K562 (cell line): ENCODE data around the gene VWA7. TPM values are rescaled to one million over a fixed set of nuclear protein-coding genes. Genes with fewer than 3 reads are reported as not detected.

Source experiments
- E2F5 ChIP-seq: sonication (generic); formaldehyde crosslinking; IDR thresholded peaks from 2 replicates; pipeline ENCODE4 v1.8.0; 2022; ENCODE audit warnings: mild to moderate bottlenecking, missing genetic modification reagents
- EWSR1 ChIP-seq: fragments of 450-650 bp; IDR thresholded peaks from 2 replicates; pipeline ENCODE4 v1.6.1; 2018; ENCODE audit warnings: borderline replicate concordance, mild to moderate bottlenecking, low read depth, moderate library complexity; ENCODE audit not compliant: partially characterized antibody
- GTF2E2 ChIP-seq: fragments of 200-800 bp; sonication (Bioruptor generic); IDR thresholded peaks from 2 replicates; pipeline ENCODE4 v1.6.1; 2016; ENCODE audit warnings: missing genetic modification characterization, missing compliant biosample characterization
- KHSRP ChIP-seq: fragments of 450-650 bp; IDR thresholded peaks from 2 replicates; pipeline ENCODE4 v1.6.1; 2017
- MCM5 ChIP-seq: fragments of 450-650 bp; IDR thresholded peaks from 2 replicates; pipeline ENCODE4 v1.6.1; 2016; ENCODE audit warnings: low read depth
- MLX ChIP-seq, 2 experiments: fragments of 450-650 bp in 1 of 2; sonication (generic) in 1 of 2; formaldehyde crosslinking; conservative IDR thresholded peaks; 2 replicates each; pipeline versions ENCODE4 v1.4.0 to v1.8.1; 2020 to 2022; ENCODE audit warnings: mild to moderate bottlenecking in 1 of 2, missing genetic modification reagents in 1 of 2
- RBFOX2 ChIP-seq: fragments of 200-400 bp; formaldehyde crosslinking; IDR thresholded peaks from 2 replicates; pipeline ENCODE4 v1.6.1; 2017; ENCODE audit warnings: low read depth, mild to moderate bottlenecking, low read length, moderate library complexity
- RBM14 ChIP-seq: fragments of 200-400 bp; formaldehyde crosslinking; IDR thresholded peaks from 2 replicates; pipeline ENCODE4 v1.6.1; 2018; ENCODE audit warnings: low read depth, mild to moderate bottlenecking, low read length, moderate library complexity, borderline replicate concordance; ENCODE audit not compliant: insufficient read depth
- RFX1 ChIP-seq: fragments of 450-650 bp; IDR thresholded peaks from 2 replicates; pipeline ENCODE4 v1.6.1; 2016; ENCODE audit warnings: mild to moderate bottlenecking, moderate library complexity
- SOX6 ChIP-seq: fragments of 450-650 bp; IDR thresholded peaks from 2 replicates; pipeline ENCODE4 v1.6.1; 2014; ENCODE audit warnings: mild to moderate bottlenecking
- SRSF7 ChIP-seq: fragments of 200-400 bp; formaldehyde crosslinking; optimal IDR thresholded peaks from 2 replicates; pipeline ENCODE3; 2017; ENCODE audit warnings: mild to moderate bottlenecking, low read depth, low read length
- TAF7 ChIP-seq: fragments of 450-650 bp; IDR thresholded peaks from 2 replicates; pipeline ENCODE4 v1.6.1; 2016; ENCODE audit warnings: missing genetic modification characterization, missing compliant biosample characterization
- TCF3 ChIP-seq: sonication (generic); formaldehyde crosslinking; IDR thresholded peaks from 2 replicates; pipeline ENCODE4 v1.4.0; 2020; ENCODE audit warnings: mild to moderate bottlenecking, missing genetic modification reagents
- THRA ChIP-seq: fragments of 450-650 bp; IDR thresholded peaks from 2 replicates; pipeline ENCODE4 v1.6.1; 2017; ENCODE audit warnings: mild to moderate bottlenecking, moderate library complexity
- ZNF277 ChIP-seq: fragments of 250-450 bp; sonication (Bioruptor Pico); IDR thresholded peaks from 2 replicates; pipeline ENCODE4 v1.8.0; 2022; ENCODE audit warnings: inconsistent platforms, mild to moderate bottlenecking, moderate library complexity, borderline replicate concordance
- ZNF445 ChIP-seq: fragments of 250-450 bp; sonication (Bioruptor Pico); IDR thresholded peaks from 2 replicates; pipeline ENCODE4 v1.4.0; 2020; ENCODE audit warnings: low read depth, mild to moderate bottlenecking, moderate library complexity
- ZNF551 ChIP-seq: fragments of 250-450 bp; sonication (Bioruptor Pico); IDR thresholded peaks from 2 replicates; pipeline ENCODE4 v1.5.0; 2021; ENCODE audit warnings: mild to moderate bottlenecking, moderate library complexity
- polyA plus RNA-seq, 8 experiments: library from polyadenylated mRNA; depleted of rRNA in 4 of 8; stranded (reverse) in 5 of 8; unstranded in 3 of 8; fragments of >200 nt; fragmentation: Nextera tagmentation in 2 of 8; fragmentation: Illumina TruSeq in 1 of 8; extraction: Ambion mirVana in 2 of 8; extraction: Trizol in 1 of 8; gene quantifications; 2 replicates each; pipeline versions ENCODE4 v1.2.1 to v1.2.3, GENCODE V29; 2011 to 2014; ENCODE audit warnings: inconsistent platforms in 1 of 8, missing spikeins in 1 of 8
- total RNA-seq, 7 experiments: library from RNA; depleted of rRNA in 6 of 7; stranded (reverse); fragments of >200 nt in 6 of 7; fragmentation: Illumina TruSeq in 2 of 7; extraction: Trizol in 2 of 7; gene quantifications; 2 replicates each; pipeline versions ENCODE4 v1.2.1 to v1.2.3, GENCODE V29; 2011 to 2021; ENCODE audit warnings: low replicate concordance in 1 of 7

Gene VWA7
- total and polyA plus RNA-seq, 9 of the 15 experiments (the other 6 are each of a cell fraction or from before 2014, with no cell fraction given), result 0.18 to 2.9 (median 0.95) TPM

GRCh38 chr6:31778999-31779885 lies 2.1 kb upstream of the VWA7 start (continued):
- TF ChIP-seq THRA (no peak), RBM14 (0 out of 2 replicates have a peak, but pooled peaks have one; percentile 38), MLX (CRISPR knock-in tag; conservative IDR thresholded peaks at IDR 0.05) (no peak), RBFOX2 (peak; percentile 52), ZNF551 (CRISPR knock-in tag) (no peak), E2F5 (CRISPR knock-in tag) (no peak), TAF7 (tag) (no peak), KHSRP (no peak), ZNF445 (CRISPR knock-in tag) (no peak), TCF3 (no peak), ZNF277 (CRISPR knock-in tag) (no peak), MCM5 (no peak), SOX6 (no peak), RFX1 (no peak), EWSR1 (no peak), GTF2E2 (tag) (no peak), SRSF7 (no peak)
